C4-2B (cell line): ENCODE data around the gene F11R.

Experiments
- CTCF ChIP-seq: fragments of 450-650 bp; conservative IDR thresholded peaks from 2 replicates; pipeline ENCODE4 v1.5.1; 2017; ENCODE audit warnings: mild to moderate bottlenecking
- ZFX ChIP-seq: fragments of 450-650 bp; IDR thresholded peaks from 2 replicates; pipeline ENCODE4 v1.6.1; 2017

- TF ChIP-seq CTCF (no peak), ZFX (no peak)
Measured at GRCh38 chr1:161069241-161069640, 48.3 kb upstream of the F11R start.
